H4 (cell line): ENCODE data around the gene HHLA2. TPM values are rescaled to one million over a fixed set of nuclear protein-coding genes. Genes with fewer than 3 reads are reported as not detected.
"Not testable (repeated sequence)": the region's sequence is repeated elsewhere in the genome, so short reads cannot be mapped to it uniquely, and the experiment has no call there.

ENCODE experiments used
- DNase-seq: peaks from one replicate; pipeline ENCODE4 v3.0.0-alpha.2; 2015; ENCODE audit warnings: low spot score
- total RNA-seq: library from RNA; depleted of rRNA; stranded (reverse); fragments of >200 nt; shearing (Covaris generic); gene quantifications from 2 replicates; pipeline ENCODE4 v1.2.3, GENCODE V29; 2014

HHLA2 gene
- total RNA-seq, 1 experiment from 2014 or later = not detected

DNA sequence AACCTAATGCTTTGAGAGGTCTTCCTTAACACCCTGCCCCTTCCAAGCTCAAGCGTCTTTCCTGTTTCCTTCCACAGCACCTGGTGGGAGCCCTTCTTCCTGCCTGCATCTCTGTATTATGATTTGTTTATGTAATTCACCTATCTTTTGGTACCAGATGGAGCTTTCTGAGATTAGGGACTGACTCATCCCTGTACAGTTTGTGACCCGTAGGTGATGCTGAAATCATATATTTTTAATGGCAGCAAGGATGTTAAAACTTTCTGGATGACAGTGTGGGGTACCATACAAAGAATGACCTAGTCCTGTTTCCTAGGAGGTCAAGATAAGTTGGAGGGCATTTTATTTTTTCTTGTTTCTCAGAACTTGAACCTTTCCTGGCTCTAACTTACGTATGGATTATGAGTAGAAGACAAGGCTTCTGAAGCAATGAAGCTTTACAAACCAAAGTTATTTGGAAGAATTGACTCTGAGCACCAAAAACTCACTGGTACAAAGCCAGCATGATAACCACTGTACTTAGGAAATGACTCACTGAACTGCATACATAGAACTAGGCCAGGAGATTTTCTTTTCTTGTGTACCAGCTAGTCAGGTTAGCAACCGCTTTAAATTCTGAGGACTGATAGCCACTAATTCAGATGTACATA lies 46.6 kb downstream of the HHLA2 start:
- no peak for DNase-seq

DNA sequence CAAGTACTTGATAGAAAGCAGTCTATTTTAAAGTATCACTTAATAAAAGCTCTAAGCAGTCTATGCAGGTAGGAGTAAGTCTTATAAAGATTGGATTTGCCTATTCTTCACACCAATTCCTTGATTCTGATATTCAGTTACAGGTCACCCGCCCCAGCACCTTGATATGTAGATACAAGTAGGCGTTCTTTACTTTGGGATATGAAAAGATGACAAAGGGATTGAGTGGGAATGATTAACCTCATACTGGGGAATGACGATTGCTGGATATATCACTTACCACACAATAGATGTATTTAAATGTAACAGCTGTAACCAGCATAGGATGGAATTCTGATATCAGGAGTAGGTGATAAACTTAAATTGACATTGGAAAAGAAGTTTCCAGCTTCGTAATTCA lies 47.1 kb downstream of the HHLA2 start:
- no peak for DNase-seq

DNA sequence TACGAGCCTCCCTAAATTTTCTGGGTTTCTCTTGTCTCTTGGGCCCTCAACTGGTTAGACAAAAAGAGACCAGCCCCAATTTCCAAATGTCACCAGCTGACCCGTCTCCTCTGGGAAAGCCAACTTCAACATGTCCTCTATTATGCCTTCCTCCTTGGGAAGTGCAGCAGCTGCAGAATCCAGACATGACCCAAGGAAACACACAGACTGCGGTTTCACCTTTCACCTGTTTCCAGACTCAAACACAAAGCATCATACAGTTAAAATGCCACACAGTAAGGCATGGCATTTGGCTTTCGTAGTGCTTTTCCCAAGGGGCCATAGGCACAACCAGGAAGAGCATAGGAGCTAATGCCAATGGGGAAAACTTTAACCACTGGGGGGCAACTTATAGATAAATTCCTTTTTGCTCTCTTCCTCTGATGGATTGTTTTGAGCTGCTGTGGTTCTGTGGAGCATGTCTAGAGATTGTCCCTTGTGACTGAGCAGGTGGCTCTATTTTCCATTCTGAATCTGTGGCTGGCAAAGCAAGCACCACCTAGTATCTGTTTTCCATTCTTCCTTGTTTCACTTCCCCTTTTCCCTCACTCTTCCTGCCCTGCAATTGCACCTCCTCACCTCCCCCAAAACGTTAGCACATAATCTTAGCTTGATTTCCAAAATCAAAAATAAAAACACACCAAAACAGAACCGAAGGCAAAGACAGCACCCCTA lies 49.3 kb downstream of the HHLA2 start:
- peak; percentile 33 for DNase-seq

DNA sequence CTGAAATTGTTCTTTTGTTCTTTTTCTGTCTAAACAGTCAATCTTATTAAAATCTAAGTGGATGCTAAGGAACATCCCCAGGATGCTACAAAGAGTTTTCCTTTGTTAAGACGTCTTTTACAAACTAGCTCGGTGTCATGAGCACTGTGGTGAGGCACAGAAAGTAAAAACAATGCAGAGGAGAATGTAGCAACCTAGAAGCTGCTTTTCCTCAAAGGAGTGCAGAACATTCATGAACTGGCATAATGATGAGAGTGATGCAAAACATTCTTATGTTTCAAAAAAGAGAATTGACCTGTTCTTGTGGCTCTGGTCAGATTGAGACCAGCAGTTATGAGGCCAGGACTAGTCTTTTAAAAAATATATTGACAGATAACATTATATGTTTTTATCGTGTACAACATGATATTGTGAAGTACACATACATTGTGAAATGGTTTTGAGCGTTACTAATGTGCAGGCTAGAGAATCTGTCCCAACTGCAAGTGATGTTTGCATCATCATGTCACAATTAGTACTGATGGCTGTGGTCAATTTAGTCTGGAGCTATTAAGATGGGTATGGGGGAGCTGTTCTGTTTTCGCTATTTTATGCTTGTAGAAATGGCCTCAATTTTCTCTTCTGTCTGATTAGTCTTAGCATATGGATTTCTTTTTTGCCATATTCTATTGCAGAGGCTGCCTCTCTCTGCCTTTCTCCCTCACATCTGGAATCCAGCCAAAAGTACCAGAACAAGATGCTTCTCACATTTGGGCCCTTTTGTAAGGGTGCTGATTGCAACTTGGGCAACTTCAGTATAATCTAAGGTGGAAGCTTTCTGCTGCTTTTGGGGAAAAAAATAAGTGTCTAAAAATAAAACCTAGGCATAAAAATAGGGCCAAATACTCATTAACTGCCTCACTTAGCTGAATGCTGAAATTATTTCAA lies 50.2 kb downstream of the HHLA2 start:
- DNase-seq = no peak

GRCh38 chr3:108352176-108352575 lies 55.8 kb downstream of the HHLA2 start:
- no peak for DNase-seq

GRCh38 chr3:108354562-108354961 lies 58.2 kb downstream of the HHLA2 start:
- DNase-seq = no peak

GRCh38 chr3:108357042-108357441 lies 60.7 kb downstream of the HHLA2 start:
- no peak for DNase-seq

GRCh38 chr3:108359011-108359410 lies 62.7 kb downstream of the HHLA2 start:
- no peak for DNase-seq

DNA sequence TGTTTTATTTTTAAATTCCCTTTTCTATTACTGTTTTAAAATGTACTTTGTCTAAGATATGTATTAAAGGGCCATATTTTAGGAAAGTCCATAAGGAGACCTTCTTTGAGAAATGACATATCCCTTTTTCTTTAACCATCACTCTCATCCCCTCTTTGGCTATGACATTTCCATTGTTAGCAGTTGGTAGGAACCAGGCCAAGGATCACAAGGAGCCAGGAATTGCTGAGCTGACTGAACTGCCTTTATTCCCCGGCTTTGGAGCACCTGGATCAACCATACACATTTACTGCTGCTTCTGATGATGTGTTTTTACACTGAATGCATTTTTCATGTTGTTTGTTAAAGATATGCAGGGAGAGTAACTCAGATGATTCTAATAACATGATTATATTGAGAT lies 79.7 kb downstream of the HHLA2 start:
- no peak for DNase-seq

DNA sequence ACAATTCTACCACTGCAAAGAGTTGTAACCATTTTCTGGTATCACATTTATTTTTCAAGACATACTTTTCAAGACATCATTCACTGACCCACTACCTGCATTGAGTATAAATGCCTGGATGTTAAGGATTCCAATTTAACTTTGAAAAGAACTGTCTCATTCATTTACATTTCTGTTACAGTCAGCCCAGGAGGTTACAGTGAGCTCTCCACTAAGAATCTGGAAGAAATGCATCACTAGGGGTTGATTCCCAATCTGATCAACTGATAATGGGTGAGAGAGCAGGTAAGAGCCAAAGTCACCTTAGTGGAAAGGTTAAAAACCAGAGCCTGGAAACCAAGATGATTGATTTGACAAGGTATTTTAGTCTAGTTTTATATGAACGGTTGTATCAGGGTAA lies 81.0 kb downstream of the HHLA2 start:
- DNase-seq = no peak

DNA sequence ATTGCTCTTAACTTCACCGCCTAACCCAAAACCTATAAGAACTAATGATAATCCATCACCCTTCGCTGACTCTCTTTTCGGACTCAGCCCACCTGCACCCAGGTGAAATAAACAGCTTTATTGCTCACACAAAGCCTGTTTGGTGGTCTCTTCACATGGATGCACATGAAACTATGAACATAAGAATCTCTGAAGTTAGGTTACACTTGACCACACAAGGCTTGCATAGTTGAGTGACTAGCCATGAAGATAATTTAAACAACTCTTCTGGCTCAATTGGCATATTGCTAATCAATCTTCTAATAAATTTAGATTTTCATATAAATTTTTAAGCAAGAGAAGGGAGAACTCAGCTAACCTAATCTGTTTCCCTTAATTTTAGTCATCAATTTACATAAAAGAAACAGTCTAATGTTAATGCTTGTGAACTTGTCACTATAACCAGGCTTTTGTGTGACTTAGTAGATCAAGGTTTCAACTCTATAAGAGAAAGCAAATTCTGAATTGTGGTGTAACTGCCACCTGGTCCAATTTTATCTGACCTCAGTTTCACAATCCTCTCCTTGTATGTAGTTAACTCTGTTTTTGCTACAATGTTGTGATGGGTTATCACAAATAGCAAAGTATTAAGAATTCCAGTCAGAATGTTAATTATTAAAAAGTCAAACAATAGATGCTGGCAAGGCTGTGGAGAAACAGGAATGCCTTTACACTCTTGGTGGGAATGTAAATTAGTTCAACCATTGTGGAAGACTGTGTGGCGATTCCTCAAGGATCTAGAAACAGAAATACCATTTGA lies 82.0 kb downstream of the HHLA2 start:
- no peak for DNase-seq

DNA sequence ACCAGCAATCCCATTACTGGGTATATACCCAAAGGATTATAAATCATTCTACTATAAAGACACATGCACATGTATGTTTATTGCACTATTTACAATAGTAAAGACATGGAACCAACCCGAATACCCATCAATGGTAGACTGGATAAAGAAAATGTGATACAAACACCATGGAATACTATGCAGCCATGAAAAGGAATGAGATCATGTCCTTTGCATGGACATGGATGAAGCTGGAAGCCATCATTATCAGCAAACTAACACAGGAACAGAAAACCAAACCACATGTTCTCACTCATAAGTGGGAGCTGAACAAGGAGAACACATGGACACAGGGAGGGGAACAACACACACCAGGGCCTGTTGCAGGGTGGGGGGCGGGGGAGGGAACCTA lies 82.6 kb downstream of the HHLA2 start:
- DNase-seq = not testable (repeated sequence)

DNA sequence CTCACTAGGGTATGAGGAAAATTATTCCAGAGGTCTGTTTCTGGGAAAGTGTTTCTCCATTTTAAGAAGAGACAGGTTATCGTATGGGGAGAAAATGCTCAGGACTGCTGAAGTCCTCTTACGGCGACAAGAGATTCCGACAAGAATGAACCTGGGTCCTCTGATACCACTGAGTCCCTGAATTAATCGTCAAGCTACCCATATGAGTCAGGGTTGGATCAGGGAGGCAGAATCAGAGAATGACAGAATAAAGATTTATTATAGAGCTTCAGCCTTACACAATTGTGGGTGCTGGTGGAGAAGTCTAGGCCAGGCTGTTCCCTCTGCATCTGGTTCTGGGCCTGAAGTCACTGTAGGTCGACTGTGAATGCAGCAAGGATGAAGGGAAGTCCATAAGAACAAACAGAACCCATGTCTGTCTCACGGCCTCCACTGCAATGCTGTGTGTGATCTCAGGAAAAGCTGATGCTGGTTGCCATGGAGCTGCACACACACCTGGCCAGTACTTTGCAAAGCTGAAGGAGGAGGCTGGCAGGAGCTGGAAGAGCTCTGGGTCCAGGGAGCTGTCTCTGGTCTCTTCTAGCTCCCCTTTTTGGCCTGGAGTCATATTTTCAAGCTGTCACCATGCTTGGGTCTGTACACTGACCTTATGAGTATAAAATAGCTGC lies 83.9 kb downstream of the HHLA2 start:
- no peak for DNase-seq

DNA sequence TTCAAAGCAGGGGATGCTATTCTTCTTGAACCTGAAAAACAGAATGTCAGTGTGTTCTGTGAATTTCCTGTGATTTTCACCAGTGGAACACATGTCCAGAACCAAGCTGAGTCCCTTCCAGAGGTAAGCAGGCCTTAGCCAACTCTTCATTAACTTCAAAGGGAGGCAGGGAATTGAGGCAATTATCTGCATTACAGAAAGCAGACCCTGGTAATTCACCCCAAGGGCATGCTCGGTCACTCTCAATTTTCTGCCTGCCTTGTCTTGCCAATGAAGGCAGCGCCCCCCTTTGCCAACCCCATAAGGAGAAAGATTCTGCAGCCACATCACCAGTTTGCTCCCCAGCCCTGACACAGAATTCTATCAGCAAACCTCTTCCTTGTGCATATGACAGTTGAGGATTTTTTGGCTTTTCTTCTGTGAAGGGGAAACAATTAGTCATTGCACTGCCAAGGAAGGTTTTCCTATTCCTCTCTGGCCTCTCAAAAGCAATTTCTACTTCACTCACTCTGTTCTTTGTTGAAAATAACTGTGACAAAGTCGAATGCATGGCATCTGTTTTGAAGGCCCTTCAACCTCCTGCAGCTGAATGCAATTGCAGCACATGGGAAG lies 85.3 kb downstream of the HHLA2 start:
- no peak for DNase-seq

DNA sequence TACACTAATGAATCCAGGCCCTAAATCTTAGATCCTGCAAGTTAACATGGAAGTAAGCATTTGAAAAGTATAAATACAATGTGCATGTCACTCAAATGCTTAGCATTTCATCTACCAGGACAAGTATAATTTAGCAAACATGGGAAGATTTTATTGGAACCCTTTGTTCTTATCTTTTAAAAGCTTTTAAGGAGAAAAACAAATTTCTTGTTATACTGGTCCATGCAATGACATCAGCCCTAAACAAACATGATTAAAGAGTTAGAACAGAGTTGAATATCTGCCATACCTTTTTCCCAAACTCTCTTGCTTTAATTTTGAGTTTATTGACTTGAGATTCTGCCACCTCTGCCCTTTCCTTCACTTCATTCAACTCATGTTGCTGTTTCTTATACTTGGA lies 87.0 kb downstream of the HHLA2 start:
- DNase-seq = no peak

DNA sequence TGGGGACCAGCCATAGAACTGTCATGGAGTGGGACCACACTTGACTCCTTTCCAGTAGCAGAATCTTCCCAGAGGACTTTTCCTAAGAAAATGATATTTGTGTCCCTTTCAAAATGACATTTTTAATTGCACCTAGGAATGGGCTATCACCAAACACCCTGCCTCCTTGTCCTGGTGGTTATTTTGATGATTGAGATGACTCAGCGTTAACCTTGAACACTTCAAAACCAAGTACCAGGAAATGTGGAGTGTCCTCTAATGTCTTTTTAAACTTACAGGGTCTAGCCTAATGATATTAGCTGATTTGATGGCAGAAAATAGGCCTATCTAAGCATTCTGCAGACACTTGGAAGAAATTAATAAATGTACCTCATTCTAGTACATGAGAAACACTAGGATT lies 90.7 kb downstream of the HHLA2 start:
- DNase-seq = no peak

DNA sequence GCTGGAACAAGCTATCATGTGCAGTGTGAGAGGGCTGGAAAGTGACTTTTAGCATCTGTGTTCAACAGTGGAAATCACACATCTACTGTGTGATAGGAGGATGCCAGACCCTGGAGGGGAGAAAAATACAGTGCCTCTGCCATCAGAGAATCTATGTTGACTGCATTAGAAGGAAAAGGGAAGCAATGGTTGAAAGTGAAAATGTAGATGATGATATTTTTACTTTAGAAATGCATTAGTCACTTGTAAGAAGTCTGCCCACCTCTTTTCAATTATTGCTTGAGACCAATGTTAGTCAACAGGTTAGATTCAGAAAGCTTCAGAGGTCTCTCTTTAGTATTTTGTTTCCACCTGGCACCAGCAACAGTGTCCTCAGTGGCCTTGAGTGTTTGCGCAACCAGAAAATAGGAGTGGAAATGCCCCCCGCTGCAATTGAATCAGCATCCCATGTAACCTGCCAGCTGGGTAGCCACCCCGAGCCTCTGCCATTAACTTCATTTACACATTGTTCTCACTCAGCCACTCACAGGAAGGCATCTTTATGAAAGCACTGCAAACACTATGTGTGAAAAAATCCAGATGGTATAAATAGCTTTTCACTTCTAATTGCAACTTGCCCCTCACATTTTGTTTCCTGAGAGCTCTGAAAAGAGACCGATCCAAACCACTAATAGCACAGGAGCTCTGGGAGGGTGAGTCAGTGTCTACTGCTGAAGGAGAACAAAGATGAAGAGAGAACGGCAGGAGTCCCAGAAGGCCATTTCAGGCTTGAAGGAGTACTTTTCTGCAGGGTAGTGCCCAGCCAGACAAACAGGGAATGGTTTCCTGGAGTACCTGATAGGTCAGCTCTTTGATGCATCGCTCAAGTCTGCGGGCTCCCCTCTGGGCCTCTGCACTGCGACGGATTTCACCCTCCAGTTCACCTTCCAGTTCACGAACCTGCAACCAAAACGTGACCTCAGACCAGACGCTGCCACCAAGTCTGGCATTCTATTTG lies 92.1 kb downstream of the HHLA2 start:
- DNase-seq = no peak

- no peak for DNase-seq
Measured at GRCh38 chr3:108389372-108389771, 93.0 kb downstream of the HHLA2 start.

DNA sequence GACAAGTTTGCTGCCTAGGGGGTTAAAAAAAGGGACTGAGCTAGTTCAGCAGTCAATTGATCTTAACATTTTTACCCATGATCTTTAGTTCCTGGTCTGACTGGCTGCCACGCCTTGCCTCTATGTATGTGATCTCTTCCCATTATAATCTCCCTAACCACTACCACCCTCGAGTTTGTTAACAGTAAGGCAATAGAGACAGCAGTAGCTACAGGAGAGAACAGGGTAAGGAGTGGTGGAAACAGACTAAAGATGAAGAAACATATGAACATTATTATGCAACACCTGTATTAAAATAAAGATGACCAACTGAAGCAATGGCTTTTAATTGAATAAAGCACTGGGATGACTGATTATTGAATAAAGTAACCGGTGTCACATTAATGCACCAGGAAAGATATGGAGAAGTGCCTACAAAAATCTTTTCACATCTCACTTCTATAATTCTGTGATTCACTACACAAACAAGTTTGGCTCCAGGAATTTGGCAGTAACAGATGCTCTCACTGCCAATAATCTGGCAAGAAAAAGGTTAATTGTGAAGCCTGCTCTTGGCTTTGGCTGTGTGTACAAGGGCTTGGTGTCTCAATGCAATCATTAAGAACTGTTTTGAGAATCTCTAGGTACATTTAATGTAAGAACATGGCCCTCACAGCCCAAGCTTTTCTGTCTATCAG lies 95.7 kb downstream of the HHLA2 start:
- no peak for DNase-seq
